Measurements from ENCODE around the gene FHIT. TPM values are rescaled to one million over a fixed set of nuclear protein-coding genes. Genes with fewer than 3 reads are reported as not detected.

FHIT gene
- total RNA-seq, 2 experiments from 2014 or later: 86.0 to 90.6 TPM

- no peak for ATAC-seq (ENCODE audit: poor library complexity)
- Histone ChIP-seq H3K27ac (ENCODE audit: low read depth in 1 of 2, low read length in 2 of 2) (no peak overlapping the region), H3K36me3 (ENCODE audit: insufficient read depth, low read length) (no peaks in the 10 kb centered on the region), H3K9me3 (ENCODE audit: control insufficient read depth in 1 of 2, insufficient read depth in 1 of 2, low read length in 2 of 2) (no peaks in the 10 kb centered on the region), H3K4me3 (ENCODE audit: low read length) (no peak overlapping the region), H3K4me1 (ENCODE audit: insufficient read depth, low read length) (no peaks in the 10 kb centered on the region), H3K27me3 (ENCODE audit: control insufficient read depth in 1 of 2, insufficient read depth in 2 of 2, low read length in 2 of 2) (no peaks in the 10 kb centered on the region)
- H3K27me3 Mint-ChIP-seq: no peaks in the 10 kb centered on the region
- no peaks in the 10 kb centered on the region for H3K9me3 Mint-ChIP-seq
- TF ChIP-seq, protein P1, sequence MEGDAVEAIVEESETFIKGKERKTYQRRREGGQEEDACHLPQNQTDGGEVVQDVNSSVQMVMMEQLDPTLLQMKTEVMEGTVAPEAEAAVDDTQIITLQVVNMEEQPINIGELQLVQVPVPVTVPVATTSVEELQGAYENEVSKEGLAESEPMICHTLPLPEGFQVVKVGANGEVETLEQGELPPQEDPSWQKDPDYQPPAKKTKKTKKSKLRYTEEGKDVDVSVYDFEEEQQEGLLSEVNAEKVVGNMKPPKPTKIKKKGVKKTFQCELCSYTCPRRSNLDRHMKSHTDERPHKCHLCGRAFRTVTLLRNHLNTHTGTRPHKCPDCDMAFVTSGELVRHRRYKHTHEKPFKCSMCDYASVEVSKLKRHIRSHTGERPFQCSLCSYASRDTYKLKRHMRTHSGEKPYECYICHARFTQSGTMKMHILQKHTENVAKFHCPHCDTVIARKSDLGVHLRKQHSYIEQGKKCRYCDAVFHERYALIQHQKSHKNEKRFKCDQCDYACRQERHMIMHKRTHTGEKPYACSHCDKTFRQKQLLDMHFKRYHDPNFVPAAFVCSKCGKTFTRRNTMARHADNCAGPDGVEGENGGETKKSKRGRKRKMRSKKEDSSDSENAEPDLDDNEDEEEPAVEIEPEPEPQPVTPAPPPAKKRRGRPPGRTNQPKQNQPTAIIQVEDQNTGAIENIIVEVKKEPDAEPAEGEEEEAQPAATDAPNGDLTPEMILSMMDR (IDR thresholded peaks at IDR 0.05): no peak
- POLR2A ChIA-PET: no interaction called here
- no peaks in the 10 kb centered on the region for H3K36me3 Mint-ChIP-seq (ENCODE audit: low read depth)
- no peak for DNase-seq
- intact Hi-C loops (cut with DNase I, micrococcal nuclease): no loop called here
- H3K27ac Mint-ChIP-seq: no peak overlapping the region
- H3K4me3 Mint-ChIP-seq: no peak overlapping the region
- CTCF ChIA-PET: no interaction called here
- H3K4me1 Mint-ChIP-seq (ENCODE audit: low read depth): peaks cover 12% of the 10 kb centered on the region
These were observed 734.1 kb downstream of the FHIT start for GRCh38 chr3:60517134-60517533.

- Mint-ChIP-seq H3K9me3 (no peaks in the 10 kb centered on the region), H3K4me1 (ENCODE audit: low read depth) (peaks cover 12% of the 10 kb centered on the region), H3K4me3 (no peak overlapping the region), H3K36me3 (ENCODE audit: low read depth) (no peaks in the 10 kb centered on the region), H3K27me3 (no peaks in the 10 kb centered on the region), H3K27ac (no peak overlapping the region)
- H3K27me3 ChIP-seq (ENCODE audit: control insufficient read depth in 1 of 2, insufficient read depth in 2 of 2, low read length in 2 of 2): no peaks in the 10 kb centered on the region
- intact Hi-C loops (cut with DNase I, micrococcal nuclease): no loop called here
- TF ChIP-seq, protein P1 (IDR thresholded peaks at IDR 0.05): no peak
- no peaks in the 10 kb centered on the region for H3K4me1 ChIP-seq (ENCODE audit: insufficient read depth, low read length)
- CTCF ChIA-PET: interaction anchor here (1.1 kb wide), 1 partner anchor 10 kb away, joined by 6 read pairs; no protein-coding TSS in a partner anchor
- H3K4me3 ChIP-seq (ENCODE audit: low read length): no peak overlapping the region
- no peak for DNase-seq
- no peaks in the 10 kb centered on the region for H3K36me3 ChIP-seq (ENCODE audit: insufficient read depth, low read length)
- H3K9me3 ChIP-seq (ENCODE audit: control insufficient read depth in 1 of 2, insufficient read depth in 1 of 2, low read length in 2 of 2): no peaks in the 10 kb centered on the region
- H3K27ac ChIP-seq (ENCODE audit: low read depth in 1 of 2, low read length in 2 of 2): no peak overlapping the region
- POLR2A ChIA-PET: no interaction called here
- no peak for ATAC-seq (ENCODE audit: poor library complexity)
These were observed 736.4 kb downstream of the FHIT start for GRCh38 chr3:60514866-60515265.

GRCh38 chr3:60514085-60514649, 737.1 kb downstream of the FHIT start:
- Mint-ChIP-seq H3K27me3 (no peaks in the 10 kb centered on the region), H3K27ac (no peak overlapping the region), H3K4me3 (no peak overlapping the region), H3K9me3 (no peaks in the 10 kb centered on the region), H3K4me1 (ENCODE audit: low read depth) (peaks cover 12% of the 10 kb centered on the region), H3K36me3 (ENCODE audit: low read depth) (no peaks in the 10 kb centered on the region)
- POLR2A ChIA-PET: no interaction called here
- Histone ChIP-seq H3K36me3 (ENCODE audit: insufficient read depth, low read length) (no peaks in the 10 kb centered on the region), H3K27me3 (ENCODE audit: control insufficient read depth in 1 of 2, insufficient read depth in 2 of 2, low read length in 2 of 2) (no peaks in the 10 kb centered on the region), H3K27ac (ENCODE audit: low read depth in 1 of 2, low read length in 2 of 2) (no peak overlapping the region), H3K4me1 (ENCODE audit: insufficient read depth, low read length) (no peaks in the 10 kb centered on the region), H3K9me3 (ENCODE audit: control insufficient read depth in 1 of 2, insufficient read depth in 1 of 2, low read length in 2 of 2) (no peaks in the 10 kb centered on the region), H3K4me3 (ENCODE audit: low read length) (no peak overlapping the region)
- DNase-seq (no peak), ATAC-seq (ENCODE audit: poor library complexity) (no peak)
- CTCF ChIA-PET: no interaction called here
- intact Hi-C loops (cut with DNase I, micrococcal nuclease): no loop called here
- TF ChIP-seq, protein P1 (IDR thresholded peaks at IDR 0.05): no peak

All from CD4-positive, alpha-beta T cell (primary cell).